Hepatocyte (in vitro differentiated cells): ENCODE results near the gene OBSL1. TPM values are rescaled to one million over a fixed set of nuclear protein-coding genes. Genes with fewer than 3 reads are reported as not detected.

ENCODE experiments used
- DNase-seq: peaks from one replicate; pipeline ENCODE4 v3.0.0-alpha.2; 2016; ENCODE audit warnings: low spot score
- H2AFZ ChIP-seq: fragments of 200-600 bp; sonication (generic); 2 replicates; pipeline ENCODE4 v1.6.0; 2016; ENCODE audit warnings: antibody characterized with exemption, mild to moderate bottlenecking
- H3K27ac ChIP-seq: fragments of 200-600 bp; sonication (generic); 2 replicates; pipeline ENCODE4 v1.5.1; 2016; ENCODE audit warnings: mild to moderate bottlenecking
- H3K27me3 ChIP-seq: fragments of 200-600 bp; sonication (generic); 2 replicates; pipeline ENCODE4 v1.6.1; 2016
- H3K36me3 ChIP-seq: fragments of 200-600 bp; sonication (generic); replicated peaks from 2 replicates; pipeline ENCODE4 v1.5.1; 2016; ENCODE audit warnings: low read depth; ENCODE audit not compliant: insufficient read depth
- H3K4me1 ChIP-seq: fragments of 200-600 bp; sonication (generic); 2 replicates; pipeline ENCODE4 v1.5.1; 2016; ENCODE audit warnings: mild to moderate bottlenecking, moderate library complexity; ENCODE audit not compliant: insufficient read depth
- H3K4me2 ChIP-seq: fragments of 200-600 bp; sonication (generic); 2 replicates; pipeline ENCODE4 v1.6.0; 2016
- H3K4me3 ChIP-seq: fragments of 200-600 bp; sonication (generic); 2 replicates; pipeline ENCODE4 v1.5.1; 2016; ENCODE audit warnings: mild to moderate bottlenecking
- H3K79me2 ChIP-seq: fragments of 200-600 bp; sonication (generic); 2 replicates; pipeline ENCODE4 v1.6.0; 2017; ENCODE audit warnings: mild to moderate bottlenecking
- H3K9me2 ChIP-seq: fragments of 200-600 bp; sonication (generic); replicated peaks from 2 replicates; pipeline ENCODE4 v1.6.0; 2017; ENCODE audit warnings: mild to moderate bottlenecking; ENCODE audit not compliant: insufficient read depth
- H3K9me3 ChIP-seq: fragments of 200-600 bp; sonication (generic); 2 replicates; pipeline ENCODE4 v1.5.1; 2016; ENCODE audit warnings: low read depth, mild to moderate bottlenecking
- H4K20me1 ChIP-seq: fragments of 200-600 bp; sonication (generic); 2 replicates; pipeline ENCODE4 v1.6.0; 2016; ENCODE audit warnings: mild to moderate bottlenecking; ENCODE audit not compliant: insufficient read depth, poor library complexity, severe bottlenecking
- EZH2 ChIP-seq: fragments of 200-600 bp; sonication (generic); IDR thresholded peaks from 2 replicates; pipeline ENCODE4 v1.6.1; 2016; ENCODE audit warnings: antibody characterized with exemption, mild to moderate bottlenecking, borderline replicate concordance
- EZH2phosphoT487 ChIP-seq: fragments of 200-600 bp; sonication (generic); IDR thresholded peaks from one replicate; pipeline ENCODE4 v1.6.1; 2018; ENCODE audit warnings: antibody characterized with exemption, mild to moderate bottlenecking, low read depth, moderate library complexity; ENCODE audit not compliant: unreplicated experiment, severe bottlenecking
- WGBS: methylation state at CpG from one replicate; pipeline ENCODE4 v1.1.6; 2016; ENCODE audit warnings: low lambda C conversion rate; ENCODE audit errors: missing lambda C conversion rate; 5-methylcytosine and 5-hydroxymethylcytosine counted together
- polyA plus RNA-seq: library from polyadenylated mRNA; unstranded; fragments of >200 nt; fragmentation: Nextera tagmentation; extraction: Ambion mirVana; gene quantifications from 2 replicates; pipeline ENCODE4 v1.2.1, GENCODE V29; 2016
- total RNA-seq: library from RNA; depleted of rRNA; stranded (reverse); fragments of >200 nt; gene quantifications from 2 replicates; pipeline ENCODE4 v1.2.3, GENCODE V29; 2014
- TF ChIP-seq, protein P1 (sequence below): fragments of 200-600 bp; sonication (generic); IDR thresholded peaks from 2 replicates; pipeline ENCODE4 v1.5.1; 2016; ENCODE audit warnings: antibody characterized with exemption, mild to moderate bottlenecking; ENCODE audit not compliant: poor library complexity

The OBSL1 gene
- total and polyA plus RNA-seq, 2 experiments from 2014 or later: 61.0 to 84.6 TPM

DNA sequence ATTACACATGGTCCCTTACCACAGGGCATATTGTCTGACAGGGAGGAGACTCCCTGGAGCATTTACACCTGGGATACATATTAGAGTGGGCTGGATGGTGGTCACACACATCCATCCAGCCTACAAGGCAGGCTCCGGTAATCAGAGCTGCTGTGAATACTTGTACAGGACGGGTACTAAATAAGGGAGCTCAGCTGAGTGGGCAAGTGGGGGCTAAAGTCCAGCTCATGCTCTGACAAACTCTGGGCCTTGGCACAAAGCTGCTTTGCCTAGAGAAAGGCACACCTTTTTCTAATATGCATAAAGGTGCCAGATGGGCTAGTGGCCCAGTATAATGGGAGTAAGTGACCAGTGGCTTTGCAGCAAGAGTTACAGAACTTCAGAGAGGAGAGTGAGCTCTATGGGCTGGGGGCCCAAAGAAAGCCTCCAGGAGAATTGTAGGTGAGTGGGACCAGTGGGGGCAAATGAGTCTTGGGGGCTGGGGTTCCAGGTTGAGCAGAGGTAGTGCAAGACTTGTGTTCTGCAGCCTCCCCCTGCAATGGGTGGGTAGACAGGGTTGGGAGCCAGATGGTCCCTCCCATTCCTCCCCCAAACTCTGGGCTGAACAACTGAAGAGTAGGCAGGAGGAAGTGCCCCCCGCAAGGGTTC, 25.9 kb downstream of the OBSL1 start:
- H3K9me3 ChIP-seq: no peaks in the 10 kb centered on the region
- H4K20me1 ChIP-seq: peaks cover 12% of the 10 kb centered on the region
- H3K4me1 ChIP-seq: peaks cover 12% of the 10 kb centered on the region
- DNase-seq: no peak
- H3K4me3 ChIP-seq: no peak overlapping the region
- H3K9me2 ChIP-seq: no peaks in the 10 kb centered on the region
- 85% methylated on average over 3 of the region's 3 CpGs for WGBS
- peaks cover 16% of the 10 kb centered on the region for H3K79me2 ChIP-seq
- H3K4me2 ChIP-seq: no peak overlapping the region
- TF ChIP-seq EZH2phosphoT487: no peak
- TF ChIP-seq, protein P1, sequence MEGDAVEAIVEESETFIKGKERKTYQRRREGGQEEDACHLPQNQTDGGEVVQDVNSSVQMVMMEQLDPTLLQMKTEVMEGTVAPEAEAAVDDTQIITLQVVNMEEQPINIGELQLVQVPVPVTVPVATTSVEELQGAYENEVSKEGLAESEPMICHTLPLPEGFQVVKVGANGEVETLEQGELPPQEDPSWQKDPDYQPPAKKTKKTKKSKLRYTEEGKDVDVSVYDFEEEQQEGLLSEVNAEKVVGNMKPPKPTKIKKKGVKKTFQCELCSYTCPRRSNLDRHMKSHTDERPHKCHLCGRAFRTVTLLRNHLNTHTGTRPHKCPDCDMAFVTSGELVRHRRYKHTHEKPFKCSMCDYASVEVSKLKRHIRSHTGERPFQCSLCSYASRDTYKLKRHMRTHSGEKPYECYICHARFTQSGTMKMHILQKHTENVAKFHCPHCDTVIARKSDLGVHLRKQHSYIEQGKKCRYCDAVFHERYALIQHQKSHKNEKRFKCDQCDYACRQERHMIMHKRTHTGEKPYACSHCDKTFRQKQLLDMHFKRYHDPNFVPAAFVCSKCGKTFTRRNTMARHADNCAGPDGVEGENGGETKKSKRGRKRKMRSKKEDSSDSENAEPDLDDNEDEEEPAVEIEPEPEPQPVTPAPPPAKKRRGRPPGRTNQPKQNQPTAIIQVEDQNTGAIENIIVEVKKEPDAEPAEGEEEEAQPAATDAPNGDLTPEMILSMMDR: no peak
- TF ChIP-seq EZH2: no peak
- no peak overlapping the region for H2AFZ ChIP-seq
- no peak overlapping the region for H3K27ac ChIP-seq
- no peaks in the 10 kb centered on the region for H3K27me3 ChIP-seq
- no peaks in the 10 kb centered on the region for H3K36me3 ChIP-seq

DNA sequence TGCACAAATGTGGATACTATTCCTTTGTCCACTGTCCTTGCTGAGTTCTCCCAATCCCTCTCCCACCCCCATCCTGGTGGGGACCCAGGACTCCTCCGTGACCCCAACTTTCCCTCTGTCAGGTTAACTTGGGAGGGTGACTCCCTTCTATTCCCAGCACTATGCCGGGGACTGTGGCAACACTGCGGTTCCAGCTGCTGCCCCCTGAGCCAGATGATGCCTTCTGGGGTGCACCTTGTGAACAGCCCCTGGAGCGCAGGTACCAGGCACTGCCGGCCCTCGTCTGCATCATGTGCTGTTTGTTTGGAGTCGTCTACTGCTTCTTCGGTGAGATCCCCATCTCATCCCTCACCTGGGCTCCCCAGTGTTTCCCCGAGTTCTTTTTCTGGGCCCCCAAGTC, 26.8 kb downstream of the OBSL1 start:
- Histone ChIP-seq H3K4me3 (peak overlapping the region; percentile 51), H3K4me2 (peak overlapping the region; percentile 89), H2AFZ (peak overlapping the region; percentile 16), H3K27me3 (no peaks in the 10 kb centered on the region), H3K36me3 (no peaks in the 10 kb centered on the region), H3K9me3 (no peaks in the 10 kb centered on the region), H4K20me1 (peaks cover 12% of the 10 kb centered on the region), H3K27ac (peak overlapping the region; percentile 77), H3K79me2 (peaks cover 16% of the 10 kb centered on the region), H3K4me1 (peaks cover 12% of the 10 kb centered on the region), H3K9me2 (no peaks in the 10 kb centered on the region)
- DNase-seq: no peak
- 54% methylated on average over 9 of the region's 9 CpGs for WGBS
- TF ChIP-seq EZH2: no peak
- no peak for TF ChIP-seq EZH2phosphoT487
- TF ChIP-seq, protein P1: no peak

DNA sequence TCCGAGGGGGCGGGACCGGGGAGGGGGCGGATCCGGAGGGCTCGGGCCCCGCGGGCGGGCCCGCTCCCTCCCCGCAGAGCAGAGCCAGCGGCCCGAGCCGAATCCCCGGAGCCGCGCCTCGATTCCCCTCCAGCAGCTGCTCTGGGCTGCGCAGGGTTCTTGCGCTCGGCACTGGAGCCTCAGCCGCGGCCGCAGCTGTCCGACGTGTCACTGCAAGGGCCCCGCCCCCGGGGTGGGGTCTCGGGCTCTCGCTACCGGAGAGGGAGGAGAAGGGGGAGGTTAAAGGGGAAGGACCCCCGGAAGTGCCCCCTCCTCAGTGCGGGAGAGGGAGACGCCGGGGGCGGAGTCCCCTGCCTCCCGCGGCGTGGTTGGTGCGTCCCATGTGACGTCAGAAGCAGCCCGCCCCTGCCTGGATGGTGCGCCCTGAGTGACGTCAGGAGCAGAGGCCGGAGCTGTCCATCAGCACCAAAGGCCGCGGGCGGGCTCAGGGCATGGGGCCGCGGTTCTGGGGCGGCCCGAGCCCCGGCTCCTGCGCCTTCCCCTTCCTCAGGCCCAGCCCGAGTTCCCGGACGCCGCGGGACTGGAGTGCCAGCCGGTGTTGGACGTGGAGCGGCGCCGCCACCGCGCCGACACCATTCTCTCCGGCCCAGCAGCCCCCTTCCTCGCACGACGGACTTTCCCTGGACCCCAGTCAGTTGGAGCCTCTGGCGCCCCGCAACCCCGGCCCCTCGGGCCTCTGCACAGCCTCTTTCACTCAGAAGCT, 27.6 kb downstream of the OBSL1 start, which contains the start of the genes CHPF and TMEM198:
CHPF (minus strand) TSS at position 214 of the 763 bp plus-strand sequence. CDS start 271 bp downstream, outside the sequence.
TMEM198 (plus strand) TSS at position 433 of the 763 bp plus-strand sequence. CDS start 700 bp downstream, outside the sequence.
- 2% methylated on average over 41 of the region's 75 CpGs for WGBS

More for the DNA sequence above, 27.6 kb downstream of the OBSL1 start, which contains the start of the genes CHPF and TMEM198:
- peaks cover 13% of the 10 kb centered on the region for H3K4me1 ChIP-seq
- H3K9me3 ChIP-seq: no peaks in the 10 kb centered on the region
- H3K4me3 ChIP-seq: peak within 1 kb of the TSS; percentile 84
- peak; percentile 100 for DNase-seq
- H3K36me3 ChIP-seq: no peaks in the 10 kb centered on the region
- H4K20me1 ChIP-seq: peaks cover 17% of the 10 kb centered on the region
- peaks cover 16% of the 10 kb centered on the region for H3K79me2 ChIP-seq
- peak within 1 kb of the TSS; percentile 93 for H3K27ac ChIP-seq
- no peaks in the 10 kb centered on the region for H3K9me2 ChIP-seq
- H2AFZ ChIP-seq: peak within 1 kb of the TSS; percentile 51
- peak within 1 kb of the TSS; percentile 89 for H3K4me2 ChIP-seq
- H3K27me3 ChIP-seq: no peaks in the 10 kb centered on the region
- TF ChIP-seq EZH2phosphoT487: no peak
- TF ChIP-seq EZH2: no peak
- TF ChIP-seq, protein P1: no peak
